Uterus (tissue), 4 donors: ENCODE measurements around the gene IRF7. TPM values are rescaled to one million over a fixed set of nuclear protein-coding genes. Genes with fewer than 3 reads are reported as not detected.

Source experiments
- DNase-seq, 2 donors: peaks; one replicate each; pipeline ENCODE4 v3.0.0-alpha.2; 2019 to 2020
- H3K27ac ChIP-seq, 2 donors: fragments of 200-600 bp; sonication (generic); 1 replicate in 1 of 2; 2 replicates in 1 of 2; pipeline ENCODE4 v1.5.1; 2016 to 2018
- H3K27me3 ChIP-seq, 2 donors: fragments of 200-600 bp; sonication (generic); one replicate each; pipeline ENCODE4 v1.5.1; 2018 to 2019; ENCODE audit warnings: control low read depth in 1 of 2
- H3K36me3 ChIP-seq, 2 donors: fragments of 200-600 bp; sonication (generic); one replicate each; pipeline ENCODE4 v1.5.1; 2019; ENCODE audit warnings: control low read depth in 1 of 2
- H3K4me1 ChIP-seq, 2 donors: fragments of 200-600 bp; sonication (generic); one replicate each; pipeline ENCODE4 v1.5.1; 2018 to 2019; ENCODE audit warnings: control low read depth in 1 of 2
- H3K4me3 ChIP-seq, 2 donors: fragments of 200-600 bp; sonication (generic); 1 replicate in 1 of 2; 2 replicates in 1 of 2; pipeline ENCODE4 v1.5.1; 2018 to 2019; ENCODE audit warnings: mild to moderate bottlenecking in 1 of 2
- H3K9me3 ChIP-seq, 2 donors: fragments of 200-600 bp; sonication (generic); one replicate each; pipeline ENCODE4 v1.5.1; 2019; ENCODE audit warnings: control low read depth in 1 of 2
- CTCF ChIP-seq, 4 experiments: fragments of 200-600 bp in 2 of 4; fragments of 450-650 bp in 2 of 4; sonication (generic) in 2 of 4; IDR thresholded peaks; one replicate each; pipeline ENCODE4 v1.5.1; 2016 to 2019; ENCODE audit warnings: antibody characterized with exemption in 4 of 4, mild to moderate bottlenecking in 2 of 4, moderate library complexity in 1 of 4
- POLR2A ChIP-seq, 2 donors: fragments of 450-650 bp; IDR thresholded peaks; one replicate each; pipeline ENCODE4 v1.6.1; 2016; ENCODE audit warnings: antibody characterized with exemption in 2 of 2, mild to moderate bottlenecking in 1 of 2, moderate library complexity in 1 of 2
- intact Hi-C: fragments of 100-400 bp; cut with DNase I; formaldehyde crosslinking; loops from one replicate; pipeline ENCODE4 v1.15.1; 2023; ENCODE audit warnings: low total_unique reads
- total RNA-seq, 4 donors: library from RNA; depleted of rRNA in 3 of 4; stranded (reverse); fragments of >200 nt in 3 of 4; gene quantifications; one replicate each; pipeline versions ENCODE4 v1.1.0 to v1.2.4, GENCODE V29; 2014 to 2023
- donor health status: DM: yes; HTN: yes; CAD: no.

The IRF7 gene
- total RNA-seq, 4 donors from 2014 or later = 9.1 to 33.6 (median 13.1) TPM

DNA sequence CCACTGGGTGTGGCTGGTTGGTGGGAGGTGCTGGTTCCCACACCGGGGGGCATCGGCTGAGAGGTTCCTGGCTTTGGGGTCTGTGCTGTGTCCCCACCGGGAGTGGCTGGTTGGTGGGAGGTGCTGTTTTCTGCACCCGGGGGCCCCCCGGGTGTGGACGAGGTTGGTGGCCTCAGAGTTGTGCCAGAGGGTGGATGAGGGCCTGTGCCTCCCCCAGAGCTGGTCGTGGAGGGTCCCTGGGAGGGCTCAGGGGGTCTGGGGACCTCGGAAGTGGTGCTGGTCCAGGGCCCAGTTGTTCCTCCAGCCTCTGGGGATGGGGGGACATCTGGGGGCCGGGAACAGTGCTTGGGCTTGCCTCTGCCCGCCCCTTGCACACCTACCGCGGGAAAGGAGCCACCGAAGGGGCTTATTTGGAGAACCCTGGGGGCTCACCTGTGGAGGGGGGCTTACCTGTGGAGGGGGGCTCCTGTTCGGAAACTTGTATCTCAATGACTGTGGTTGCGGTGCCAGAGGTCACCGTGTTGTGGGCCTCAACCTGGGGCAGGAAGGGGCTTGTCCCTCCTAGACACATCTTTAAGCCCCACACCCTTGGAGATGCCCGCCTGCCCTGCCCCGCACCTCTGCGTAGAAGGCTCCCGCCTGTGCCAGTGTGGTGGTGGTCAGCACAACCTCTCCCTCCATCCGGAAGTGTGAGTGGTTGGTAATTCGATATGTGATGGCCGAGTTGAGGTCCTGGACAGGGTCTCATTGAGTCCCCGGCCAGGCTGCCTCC lies 3.3 kb upstream of the IRF7 start:
- TF ChIP-seq CTCF (IDR thresholded peaks at IDR 0.05) (no peak), POLR2A (IDR thresholded peaks at IDR 0.05) (no peak)
- DNase-seq = no peak
- Histone ChIP-seq H3K4me3 (no peak overlapping the region), H3K36me3 (no peaks in the 10 kb centered on the region), H3K27me3 (no peaks in the 10 kb centered on the region), H3K9me3 (no peaks in the 10 kb centered on the region), H3K27ac (no peak overlapping the region), H3K4me1 (peaks cover 0 to 7% of the 10 kb centered on the region in 2 donors)
- intact Hi-C loops = no loop called here

DNA sequence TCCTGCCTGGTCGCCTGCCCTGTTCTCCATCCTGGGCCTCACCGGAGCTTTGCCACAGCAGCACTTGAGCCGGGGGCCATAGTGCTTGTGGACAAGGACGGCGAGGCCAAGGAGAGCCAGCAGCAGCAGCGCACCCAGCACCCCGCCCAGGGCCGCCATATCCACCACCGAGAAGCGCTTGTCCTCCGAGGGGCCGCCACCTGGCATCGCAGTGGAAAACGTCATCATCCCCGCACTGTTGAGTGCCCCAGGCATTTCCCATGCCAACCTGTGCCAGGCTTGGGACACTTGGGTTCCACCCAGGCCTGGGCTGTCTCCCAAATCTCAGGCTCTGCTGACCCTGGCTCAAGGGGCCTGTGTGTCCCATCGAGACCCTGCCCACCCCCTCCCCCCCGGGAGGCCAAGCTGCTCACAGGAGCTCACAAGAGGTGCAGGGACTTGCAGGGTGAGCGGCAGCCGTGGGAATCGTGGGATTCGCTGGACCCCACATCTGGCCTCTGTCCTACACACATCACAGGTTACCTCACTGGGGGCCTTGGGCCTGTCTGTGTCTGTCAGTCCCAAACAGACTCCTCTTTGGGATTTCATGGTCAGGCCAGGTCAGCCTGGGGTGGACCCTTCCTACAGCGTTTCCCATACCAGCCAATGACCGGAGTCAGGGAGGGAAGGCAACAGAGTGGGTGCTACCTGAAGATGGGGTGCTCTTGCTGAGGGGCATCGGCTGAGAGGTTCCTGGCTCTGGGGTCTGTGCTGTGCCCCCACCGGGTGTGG lies 2.3 kb upstream of the IRF7 start:
- DNase-seq = peak in 1 of 2 donors; percentile 15
- no peaks in the 10 kb centered on the region for H3K36me3 ChIP-seq

GRCh38 chr11:617199-617911 lies 1.6 kb upstream of the IRF7 start:
- intact Hi-C loops = no loop called here
- DNase-seq = peak in 1 of 2 donors; percentile 21
- TF ChIP-seq CTCF (IDR thresholded peaks at IDR 0.05) (no peak), POLR2A (IDR thresholded peaks at IDR 0.05) (no peak)
- peaks cover 0 to 7% of the 10 kb centered on the region in 2 donors for H3K4me1 ChIP-seq
- H3K4me3 ChIP-seq = no peak overlapping the region
- H3K27me3 ChIP-seq = no peaks in the 10 kb centered on the region
- no peaks in the 10 kb centered on the region for H3K9me3 ChIP-seq
- H3K36me3 ChIP-seq = no peaks in the 10 kb centered on the region
- H3K27ac ChIP-seq = no peak overlapping the region

More for the DNA sequence above, 2.3 kb upstream of the IRF7 start:
- no peak overlapping the region for H3K4me3 ChIP-seq
- no peaks in the 10 kb centered on the region for H3K27me3 ChIP-seq
- no peaks in the 10 kb centered on the region for H3K9me3 ChIP-seq
- intact Hi-C loops = no loop called here
- H3K4me1 ChIP-seq = peaks cover 0 to 7% of the 10 kb centered on the region in 2 donors
- H3K27ac ChIP-seq = no peak overlapping the region
- TF ChIP-seq CTCF (IDR thresholded peaks at IDR 0.05) = no peak
- TF ChIP-seq POLR2A (IDR thresholded peaks at IDR 0.05) = no peak

DNA sequence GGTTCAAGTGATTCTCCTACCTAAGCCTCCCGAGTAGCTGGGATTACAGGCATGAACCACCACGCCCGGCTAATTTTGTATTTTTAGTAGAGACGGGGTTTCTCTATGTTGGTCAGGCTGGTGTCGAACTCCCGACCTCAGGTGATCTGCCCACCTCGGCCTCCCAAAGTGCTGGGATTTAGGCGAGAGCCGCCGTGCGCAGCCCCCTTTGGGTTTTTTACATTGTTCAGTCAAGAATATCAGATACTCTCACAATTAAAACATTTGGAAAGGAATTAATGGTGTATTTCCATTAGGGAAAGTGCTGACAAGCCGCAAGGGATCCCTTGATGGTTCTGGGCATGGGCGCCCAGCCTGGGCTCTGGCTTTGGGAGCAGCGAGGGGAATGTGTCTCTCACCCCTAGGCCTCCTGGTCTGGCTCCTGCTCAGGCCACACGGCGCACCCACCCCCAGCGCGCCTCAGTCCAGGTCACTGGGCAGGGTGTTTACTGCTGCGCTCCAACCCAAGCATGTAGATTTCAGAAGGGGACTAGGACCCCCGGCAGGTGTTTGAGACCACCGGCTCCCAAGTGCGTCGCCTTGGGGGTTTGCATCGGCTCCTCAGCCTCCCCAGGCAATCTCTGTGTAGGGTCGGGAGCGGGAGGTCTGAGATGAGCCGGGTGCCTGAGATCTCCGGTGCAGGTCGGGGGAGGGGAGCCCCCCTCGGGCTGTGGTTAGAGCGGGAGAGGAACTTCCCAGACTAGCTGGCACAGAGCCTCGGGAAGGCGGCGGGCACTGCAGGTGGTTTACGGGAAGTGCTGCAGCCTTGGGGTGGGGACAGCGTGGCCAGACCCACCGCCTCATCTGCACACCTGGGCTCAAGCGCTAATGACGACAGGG lies 809 bp upstream of the IRF7 start:
- no peaks in the 10 kb centered on the region for H3K9me3 ChIP-seq
- H3K36me3 ChIP-seq = no peaks in the 10 kb centered on the region
- peaks cover 0 to 7% of the 10 kb centered on the region in 2 donors for H3K4me1 ChIP-seq
- peak in 1 of 2 donors; percentile 32 for DNase-seq
- peak overlapping the region; percentile 69 to 87 for H3K4me3 ChIP-seq
- no peaks in the 10 kb centered on the region for H3K27me3 ChIP-seq
- intact Hi-C loops = no loop called here
- no peak for TF ChIP-seq CTCF (IDR thresholded peaks at IDR 0.05)
- TF ChIP-seq POLR2A (IDR thresholded peaks at IDR 0.05) = no peak
- H3K27ac ChIP-seq = peak overlapping the region; percentile 88 to 91
